ENCODE measurements around the gene RAP1GDS1. TPM values are rescaled to one million over a fixed set of nuclear protein-coding genes. Genes with fewer than 3 reads are reported as not detected.

The RAP1GDS1 gene
- total RNA-seq, 4 donors from 2014 or later: 5.9 to 8.6 (median 8.2) TPM

DNA sequence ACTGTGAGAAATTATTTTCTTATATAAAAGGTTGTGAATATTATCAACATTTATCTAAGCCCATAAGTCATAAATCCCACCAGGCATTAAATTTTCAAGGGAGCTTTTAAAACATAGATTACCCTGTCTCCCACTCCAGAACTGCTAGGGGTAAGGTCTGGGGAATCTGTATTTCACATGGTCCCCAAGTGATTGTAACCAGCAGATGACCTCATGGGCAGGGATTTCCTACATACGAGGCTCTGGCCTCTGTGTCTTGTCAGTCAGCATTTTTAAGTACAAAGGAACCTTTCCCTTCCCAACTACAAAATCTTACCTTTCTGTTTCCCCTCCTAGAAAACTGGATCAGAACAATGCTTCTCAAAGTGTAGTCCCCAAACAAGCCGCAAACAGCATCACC is 208.6 kb downstream of the RAP1GDS1 start:
- no peaks in the 10 kb centered on the region for H3K27me3 ChIP-seq
- peaks cover 3 to 5% of the 10 kb centered on the region in 2 donors for H3K4me1 ChIP-seq
- in situ Hi-C loops (cut with MboI; ENCODE audit: low sequenced_read_pairs in 4 of 4) (loop anchor here in 3 of 4 donors (10.0 to 25.0 kb wide), 3 partner anchors 468 to 993 kb away; partner anchors contain the start of gene EIF4E (in 1 of the 3)), intact Hi-C loops (cut with DNase I; ENCODE audit: low total_unique reads) (loop anchor here (5.0 to 10.0 kb wide), 2 partner anchors 185 to 588 kb away; partner anchors contain the start of gene TSPAN5)
- H3K9me3 ChIP-seq: no peaks in the 10 kb centered on the region
- H3K27ac ChIP-seq: no peak overlapping the region
- no peaks in the 10 kb centered on the region for H3K36me3 ChIP-seq
- no peak for DNase-seq
- no peak for TF ChIP-seq CTCF (IDR thresholded peaks at IDR 0.05 in 4 of 5, conservative IDR thresholded peaks at IDR 0.05 in 1 of 5)
- no peak overlapping the region for H3K4me3 ChIP-seq
- no peak for ATAC-seq

GRCh38 chr4:98470366-98470765 is 209.2 kb downstream of the RAP1GDS1 start:
- H3K27me3 ChIP-seq: no peaks in the 10 kb centered on the region
- H3K36me3 ChIP-seq: no peaks in the 10 kb centered on the region
- H3K27ac ChIP-seq: no peak overlapping the region
- TF ChIP-seq CTCF (IDR thresholded peaks at IDR 0.05 in 4 of 5, conservative IDR thresholded peaks at IDR 0.05 in 1 of 5) (no peak), POLR2A (IDR thresholded peaks at IDR 0.05) (no peak)
- H3K4me1 ChIP-seq: peaks cover 3 to 5% of the 10 kb centered on the region in 2 donors
- intact Hi-C loops (cut with DNase I; ENCODE audit: low total_unique reads) (no loop called here), in situ Hi-C loops (cut with MboI; ENCODE audit: low sequenced_read_pairs in 4 of 4) (loop anchor here in 3 of 4 donors (25.0 kb wide), 2 partner anchors 467 to 992 kb away; partner anchors contain the start of gene EIF4E (in 1 of the 3))
- H3K4me3 ChIP-seq: no peak overlapping the region
- no peak for DNase-seq
- ATAC-seq: no peak
- no peaks in the 10 kb centered on the region for H3K9me3 ChIP-seq

DNA sequence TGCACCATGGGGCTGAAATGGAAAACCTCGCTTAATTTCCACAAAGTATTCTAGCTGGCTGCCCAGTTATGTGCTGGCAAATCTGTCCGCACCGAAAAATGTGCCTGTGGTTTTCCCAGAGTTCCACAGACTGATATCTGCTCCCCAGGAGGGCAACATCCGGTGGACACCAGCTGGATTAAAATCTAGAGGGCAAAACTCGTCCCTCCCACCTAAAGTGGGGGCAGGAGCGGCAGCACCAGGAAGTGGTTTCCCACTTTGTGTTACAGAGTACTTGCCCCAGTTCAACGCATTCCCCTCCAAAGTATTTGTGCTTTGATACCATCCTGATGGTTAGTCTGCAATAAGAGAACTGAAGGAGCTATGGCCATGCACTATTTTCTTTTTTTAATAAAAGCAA is 209.6 kb downstream of the RAP1GDS1 start:
- DNase-seq (no peak), ATAC-seq (no peak)
- no peaks in the 10 kb centered on the region for H3K9me3 ChIP-seq
- H3K4me1 ChIP-seq: peaks cover 3 to 5% of the 10 kb centered on the region in 2 donors
- H3K36me3 ChIP-seq: no peaks in the 10 kb centered on the region
- H3K27me3 ChIP-seq: no peaks in the 10 kb centered on the region
- in situ Hi-C loops (cut with MboI; ENCODE audit: low sequenced_read_pairs in 4 of 4) (loop anchor here in 3 of 4 donors (25.0 kb wide), 2 partner anchors 466 to 991 kb away; partner anchors contain the start of gene EIF4E (in 1 of the 3)), intact Hi-C loops (cut with DNase I; ENCODE audit: low total_unique reads) (no loop called here)
- no peak overlapping the region for H3K4me3 ChIP-seq
- H3K27ac ChIP-seq: no peak overlapping the region
- TF ChIP-seq CTCF (IDR thresholded peaks at IDR 0.05 in 4 of 5, conservative IDR thresholded peaks at IDR 0.05 in 1 of 5) (no peak), POLR2A (IDR thresholded peaks at IDR 0.05) (no peak)

DNA sequence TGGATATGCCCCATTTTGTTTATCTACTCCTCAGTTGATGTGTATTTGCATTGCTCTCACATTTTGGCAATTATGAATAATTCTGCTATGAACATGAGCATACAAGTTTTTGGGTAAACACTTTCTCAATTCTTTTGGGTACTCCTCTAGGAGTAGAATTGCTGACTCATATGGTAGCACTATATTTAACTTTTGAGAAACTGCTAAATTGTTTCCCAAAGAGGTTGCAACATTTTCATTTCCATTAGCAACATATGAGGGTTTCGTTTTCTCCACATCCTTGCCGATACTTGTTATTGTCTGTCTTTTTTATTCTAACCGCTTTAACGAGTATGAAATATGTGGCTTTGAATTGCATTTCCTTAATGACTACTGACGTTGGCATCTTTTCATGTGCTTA is 211.9 kb downstream of the RAP1GDS1 start:
- in situ Hi-C loops (cut with MboI; ENCODE audit: low sequenced_read_pairs in 4 of 4): loop anchor here in 3 of 4 donors (25.0 kb wide), 2 partner anchors 464 to 989 kb away; partner anchors contain the start of gene EIF4E (in 1 of the 3)
- ATAC-seq: no peak
- Histone ChIP-seq H3K4me1 (no peaks in the 10 kb centered on the region), H3K9me3 (no peaks in the 10 kb centered on the region), H3K36me3 (no peaks in the 10 kb centered on the region), H3K27me3 (no peaks in the 10 kb centered on the region), H3K27ac (no peak overlapping the region), H3K4me3 (no peak overlapping the region)
- no peak for TF ChIP-seq CTCF (IDR thresholded peaks at IDR 0.05 in 4 of 5, conservative IDR thresholded peaks at IDR 0.05 in 1 of 5)
- TF ChIP-seq POLR2A (IDR thresholded peaks at IDR 0.05): no peak
- no peak for DNase-seq
- intact Hi-C loops (cut with DNase I; ENCODE audit: low total_unique reads): no loop called here
